NCI-H1417 treated with DMSO at 0.1 percent for 48 hours (cell line): ENCODE measurements around the gene YJEFN3.

Source experiments
- DNase-seq: peaks from one replicate; lab custom pipeline; 2025; lab: John Stamatoyannopoulos, UW

Gene YJEFN3, protein sequence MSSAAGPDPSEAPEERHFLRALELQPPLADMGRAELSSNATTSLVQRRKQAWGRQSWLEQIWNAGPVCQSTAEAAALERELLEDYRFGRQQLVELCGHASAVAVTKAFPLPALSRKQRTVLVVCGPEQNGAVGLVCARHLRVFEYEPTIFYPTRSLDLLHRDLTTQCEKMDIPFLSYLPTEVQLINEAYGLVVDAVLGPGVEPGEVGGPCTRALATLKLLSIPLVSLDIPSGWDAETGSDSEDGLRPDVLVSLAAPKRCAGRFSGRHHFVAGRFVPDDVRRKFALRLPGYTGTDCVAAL

DNA sequence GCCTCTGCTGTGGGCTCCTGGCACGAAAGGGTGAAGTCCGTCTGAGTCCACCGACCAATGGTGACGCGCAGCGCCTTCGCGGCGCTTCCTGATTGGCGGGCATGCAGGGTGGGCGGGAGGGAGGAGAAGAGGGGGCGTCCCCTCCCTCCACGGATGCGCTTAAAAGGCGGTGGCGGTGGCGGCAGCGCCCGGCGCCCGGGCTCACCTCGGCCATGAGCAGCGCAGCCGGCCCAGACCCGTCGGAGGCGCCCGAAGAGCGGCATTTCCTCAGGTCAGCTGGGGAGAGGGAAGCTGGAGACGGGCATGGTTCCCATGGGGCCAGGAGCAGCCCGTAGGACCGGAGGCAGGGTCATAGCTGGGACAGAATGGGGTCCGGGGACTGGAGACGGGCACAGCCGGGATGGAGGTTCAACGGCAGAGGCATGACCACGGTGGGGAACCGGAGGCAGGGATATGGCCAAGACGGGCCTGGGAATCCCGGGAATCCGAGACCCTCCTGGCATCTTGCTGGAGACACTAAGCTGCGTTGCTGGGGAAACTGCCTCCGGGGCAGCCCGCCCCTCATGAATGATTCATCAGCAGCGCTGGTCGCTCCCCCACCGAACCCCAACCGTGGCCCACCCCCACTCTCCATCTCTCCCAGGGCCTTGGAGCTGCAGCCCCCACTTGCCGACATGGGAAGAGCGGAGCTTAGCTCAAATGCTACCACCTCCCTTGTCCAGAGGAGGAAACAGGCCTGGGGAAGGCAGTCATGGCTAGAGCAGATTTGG, at the start of gene YJEFN3:
Gene YJEFN3, plus strand, starts transcription at position 191 of the 770 bp plus-strand sequence. Its CDS starts 22 bp downstream, at position 213.
- DNase-seq = no peak

DNA sequence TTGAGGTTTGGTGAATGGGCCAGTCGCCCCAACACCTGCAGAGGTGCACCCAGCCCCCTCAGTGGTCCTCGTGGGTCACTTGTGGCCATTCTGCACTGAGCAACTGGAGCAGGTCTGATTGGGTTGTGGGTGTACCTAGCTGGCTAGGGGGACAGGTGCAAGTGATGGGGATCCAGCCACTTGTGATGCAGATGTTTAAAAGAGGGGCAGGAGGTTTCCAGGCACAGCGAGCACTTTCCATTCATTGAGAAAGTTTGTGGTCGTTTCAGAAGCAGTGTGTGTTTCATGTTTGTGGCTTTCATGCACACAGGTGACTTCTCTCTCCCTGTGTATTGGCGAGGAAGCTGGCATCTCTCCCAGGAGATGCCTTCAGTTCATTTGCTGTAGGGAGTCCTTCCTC, 48.0 kb upstream of the YJEFN3 start:
- DNase-seq = no peak

DNA sequence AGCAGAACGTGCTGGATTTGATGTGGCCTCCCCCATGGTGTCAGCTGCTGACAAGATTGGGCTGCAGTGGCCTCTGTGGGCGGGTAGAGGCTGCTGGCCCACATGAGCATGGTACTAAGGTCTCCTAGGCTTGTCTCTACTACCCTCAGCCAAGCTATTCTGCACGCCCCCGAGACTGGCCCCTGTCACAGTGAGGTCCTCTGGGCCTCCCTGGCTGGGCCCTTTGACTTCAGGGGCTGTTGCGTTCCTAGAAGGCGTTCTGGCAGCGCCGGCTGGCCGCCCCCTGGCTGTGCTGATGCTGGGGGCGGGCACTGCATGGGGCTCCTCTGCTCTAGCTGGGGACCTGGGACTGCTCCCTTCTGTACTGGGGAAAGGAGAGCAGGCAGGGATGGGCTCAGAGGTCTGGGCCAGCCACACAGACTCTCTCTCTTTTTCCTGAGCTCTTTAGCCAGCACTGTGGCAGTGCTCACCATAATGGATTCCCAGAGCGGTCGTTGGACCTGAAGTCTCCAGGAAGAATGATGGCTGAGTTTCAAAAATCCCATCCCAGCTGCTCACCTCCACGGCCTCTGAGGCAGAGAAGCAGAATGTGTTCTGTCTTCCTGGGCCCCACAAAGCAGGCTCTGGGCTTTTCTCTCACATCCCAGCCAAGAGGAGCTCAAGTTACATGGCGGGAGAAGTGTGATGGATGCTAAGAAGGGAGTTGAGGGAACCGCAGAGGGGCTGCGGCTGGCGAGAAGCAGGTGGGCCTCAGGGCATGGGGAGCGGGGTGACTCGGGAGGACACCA, 45.7 kb upstream of the YJEFN3 start:
- no peak for DNase-seq

GRCh38 chr19:19485161-19485997, 43.3 kb upstream of the YJEFN3 start:
- no peak for DNase-seq

DNA sequence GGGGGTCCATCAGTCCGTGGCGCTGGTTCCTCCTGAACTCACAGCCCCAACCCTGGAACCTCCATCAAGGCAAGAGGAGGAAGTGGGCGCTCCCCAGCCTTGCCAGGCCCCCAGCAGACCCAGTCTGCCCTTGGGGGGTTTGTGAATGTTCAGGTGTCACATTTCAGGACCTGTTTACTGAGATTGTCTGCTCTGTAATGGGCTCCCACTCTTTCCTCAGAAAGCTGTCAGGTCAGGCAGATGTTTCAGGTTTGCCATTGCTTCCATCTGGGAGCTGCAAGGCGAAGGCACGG, 42.8 kb upstream of the YJEFN3 start:
- no peak for DNase-seq

- no peak for DNase-seq
Measured at GRCh38 chr19:19486343-19487076, 42.2 kb upstream of the YJEFN3 start.

GRCh38 chr19:19487077-19487949, 41.4 kb upstream of the YJEFN3 start:
- DNase-seq = no peak

GRCh38 chr19:19487950-19488874, 40.5 kb upstream of the YJEFN3 start:
- DNase-seq = no peak

GRCh38 chr19:19488875-19489690, 39.6 kb upstream of the YJEFN3 start:
- peak; percentile 22 for DNase-seq

- no peak for DNase-seq
Measured at GRCh38 chr19:19489804-19490204, 38.9 kb upstream of the YJEFN3 start.

DNA sequence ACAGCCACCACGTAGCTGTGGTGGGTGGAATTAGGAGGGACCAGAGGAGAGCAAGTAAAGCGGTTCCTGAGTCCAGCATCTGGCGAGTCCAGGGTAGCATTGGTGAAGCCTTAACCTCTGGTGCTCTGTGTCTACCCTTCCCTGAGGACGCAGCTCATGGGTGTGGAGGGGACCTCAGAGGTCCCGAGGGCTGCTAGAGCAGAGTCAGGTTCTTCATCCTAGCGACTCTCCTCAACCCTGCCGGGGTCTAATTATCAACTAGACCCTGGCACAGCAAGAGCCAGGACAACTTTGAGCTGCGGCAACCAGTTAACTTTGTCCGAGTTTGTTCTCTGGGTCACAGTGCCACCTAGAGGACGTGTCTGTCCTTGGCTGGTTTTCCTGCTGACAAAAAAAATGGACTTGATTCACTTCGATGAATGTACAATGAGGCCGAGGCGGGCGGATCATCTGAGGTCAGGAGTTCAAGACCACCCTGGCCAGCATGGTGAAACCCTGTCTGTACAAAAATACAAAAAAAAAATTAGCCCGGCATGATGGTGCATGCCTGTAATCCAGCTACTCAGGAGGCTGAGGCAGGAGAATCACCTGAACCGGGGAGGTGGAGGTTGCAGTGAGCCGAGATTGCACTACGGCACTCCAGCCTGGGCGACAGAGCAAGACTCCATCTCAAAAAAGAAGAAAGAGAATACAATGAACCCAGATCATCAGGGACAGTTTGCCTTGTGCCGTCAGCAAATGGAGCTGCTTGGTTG, 38.3 kb upstream of the YJEFN3 start:
- peak; percentile 1 for DNase-seq

- DNase-seq = no peak
Measured at GRCh38 chr19:19491321-19492025, 37.2 kb upstream of the YJEFN3 start.

- DNase-seq = no peak
Measured at GRCh38 chr19:19492026-19492610, 36.6 kb upstream of the YJEFN3 start.

- no peak for DNase-seq
Measured at GRCh38 chr19:19493841-19494546, 34.7 kb upstream of the YJEFN3 start.

DNA sequence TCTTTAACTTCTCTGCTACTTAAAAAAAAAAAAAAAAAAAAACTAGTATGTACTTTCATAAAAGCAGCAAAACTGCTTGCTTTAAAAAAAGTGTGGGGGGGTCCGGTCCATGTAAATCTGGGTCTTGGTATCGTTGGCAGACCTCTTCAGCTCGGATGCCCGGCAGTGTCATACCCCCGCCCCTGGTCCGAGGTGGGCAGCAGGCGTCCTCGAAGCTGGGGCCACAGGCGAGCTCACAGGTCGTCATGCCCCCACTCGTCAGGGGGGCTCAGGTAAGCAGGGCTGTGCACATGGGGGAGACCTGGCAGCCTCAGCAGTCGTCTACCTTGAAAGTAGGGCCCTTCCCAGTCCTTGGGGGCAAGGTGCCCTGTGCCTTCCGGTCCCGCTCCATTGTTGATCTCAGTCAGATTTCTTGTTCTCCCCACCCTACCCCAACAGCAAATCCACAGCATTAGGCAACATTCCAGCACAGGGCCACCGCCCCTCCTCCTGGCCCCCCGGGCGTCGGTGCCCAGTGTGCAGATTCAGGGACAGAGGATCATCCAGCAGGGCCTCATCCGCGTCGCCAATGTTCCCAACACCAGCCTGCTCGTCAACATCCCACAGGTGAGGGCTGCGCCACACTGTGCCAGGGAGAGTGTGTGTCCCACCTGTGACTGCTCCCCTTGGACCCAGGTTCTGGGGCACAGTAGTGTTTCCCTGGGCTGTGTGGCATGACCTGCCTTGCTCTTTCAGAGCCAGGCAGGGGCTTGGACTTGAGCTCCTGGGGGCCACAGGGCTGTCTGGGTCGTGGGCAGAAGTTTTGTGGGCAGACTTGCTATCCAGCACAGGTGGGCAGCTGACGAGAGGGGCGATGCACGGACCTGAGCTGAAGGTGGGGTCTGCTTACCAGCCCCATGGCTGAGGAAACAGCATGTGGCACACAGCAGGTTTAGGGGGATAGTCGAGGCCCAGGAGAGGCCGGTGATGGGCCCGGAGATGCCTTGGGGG, 32.8 kb upstream of the YJEFN3 start:
- no peak for DNase-seq
